GM13977 (cell line): Measurements from ENCODE around the gene CTNNBL1.

Experiments
- DNase-seq: peaks from one replicate; pipeline ENCODE4 v3.0.0; 2012; ENCODE audit warnings: low spot score
- in situ Hi-C: fragments of 300-500 bp; cut with MboI; formaldehyde crosslinking; loops from one replicate; pipeline ENCODE4 v1.12.0; 2022; ENCODE audit warnings: low sequenced_read_pairs, low pct_unique_long_range_greater_than_20kb, mixed read lengths, inconsistent platforms; ENCODE audit not compliant: unreplicated experiment
- TF ChIP-seq, protein P1 (sequence below): IDR thresholded peaks from 2 replicates; pipeline ENCODE4 v1.5.1; 2012; ENCODE audit warnings: mild to moderate bottlenecking, control low read depth; ENCODE audit not compliant: insufficient read depth; ENCODE audit errors: extremely low read depth, missing control alignments

CTNNBL1 gene

DNA sequence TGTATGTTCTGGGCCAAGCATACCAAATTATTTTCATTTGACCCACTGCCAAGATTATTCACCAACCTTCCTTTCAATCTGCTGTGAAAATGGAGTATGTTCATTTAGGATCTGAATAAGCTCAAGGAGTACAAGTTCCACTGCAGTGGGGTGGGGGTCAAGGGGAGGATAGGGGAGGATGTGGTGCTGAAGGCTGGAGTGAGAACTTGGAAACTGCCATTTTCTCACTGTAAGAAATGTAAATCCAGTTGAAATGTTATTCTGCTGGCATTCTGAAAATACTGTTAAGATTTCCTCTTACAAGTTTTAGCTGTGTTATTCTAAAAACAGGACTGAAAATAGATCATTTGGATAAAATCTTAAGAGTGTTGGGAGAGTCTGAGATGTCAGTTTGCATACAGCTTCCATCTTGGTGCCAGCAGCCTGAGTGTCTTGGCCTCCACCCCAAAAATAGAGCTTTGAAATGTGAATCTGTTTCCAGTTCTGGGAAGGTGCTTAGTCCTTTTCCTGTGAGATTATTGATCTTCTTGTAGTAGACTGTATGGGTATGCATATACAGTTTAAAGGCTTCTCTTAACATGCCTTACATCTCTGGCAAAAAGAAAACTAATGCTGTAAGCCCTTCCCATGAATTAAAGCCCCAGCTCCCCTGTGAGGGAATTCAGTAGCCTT lies 84.3 kb downstream of the CTNNBL1 start:
- TF ChIP-seq, protein P1, sequence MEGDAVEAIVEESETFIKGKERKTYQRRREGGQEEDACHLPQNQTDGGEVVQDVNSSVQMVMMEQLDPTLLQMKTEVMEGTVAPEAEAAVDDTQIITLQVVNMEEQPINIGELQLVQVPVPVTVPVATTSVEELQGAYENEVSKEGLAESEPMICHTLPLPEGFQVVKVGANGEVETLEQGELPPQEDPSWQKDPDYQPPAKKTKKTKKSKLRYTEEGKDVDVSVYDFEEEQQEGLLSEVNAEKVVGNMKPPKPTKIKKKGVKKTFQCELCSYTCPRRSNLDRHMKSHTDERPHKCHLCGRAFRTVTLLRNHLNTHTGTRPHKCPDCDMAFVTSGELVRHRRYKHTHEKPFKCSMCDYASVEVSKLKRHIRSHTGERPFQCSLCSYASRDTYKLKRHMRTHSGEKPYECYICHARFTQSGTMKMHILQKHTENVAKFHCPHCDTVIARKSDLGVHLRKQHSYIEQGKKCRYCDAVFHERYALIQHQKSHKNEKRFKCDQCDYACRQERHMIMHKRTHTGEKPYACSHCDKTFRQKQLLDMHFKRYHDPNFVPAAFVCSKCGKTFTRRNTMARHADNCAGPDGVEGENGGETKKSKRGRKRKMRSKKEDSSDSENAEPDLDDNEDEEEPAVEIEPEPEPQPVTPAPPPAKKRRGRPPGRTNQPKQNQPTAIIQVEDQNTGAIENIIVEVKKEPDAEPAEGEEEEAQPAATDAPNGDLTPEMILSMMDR, result no peak
- in situ Hi-C loops, result no loop called here
- no peak for DNase-seq

DNA sequence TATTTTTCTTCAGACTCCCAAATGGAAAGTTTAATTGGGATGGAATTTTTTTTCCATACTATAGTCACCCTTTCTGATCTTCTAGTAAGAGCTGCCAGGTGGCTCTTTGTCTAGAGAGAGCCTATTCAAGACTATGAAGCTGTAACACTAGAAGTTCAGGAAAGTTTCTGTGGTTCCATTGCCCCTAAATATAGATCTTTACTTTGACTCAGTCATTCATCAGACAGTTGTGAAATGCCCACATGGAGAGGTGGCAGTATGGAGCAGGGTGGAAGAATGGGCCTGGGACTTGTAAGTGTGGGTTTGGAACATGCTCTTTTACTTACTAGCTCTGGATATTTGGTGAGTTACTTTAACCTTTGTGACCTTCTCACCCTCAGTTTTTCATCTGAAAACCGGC lies 87.8 kb downstream of the CTNNBL1 start:
- in situ Hi-C loops, result no loop called here
- DNase-seq, result no peak
- TF ChIP-seq, protein P1, result no peak

GRCh38 chr20:37786043-37786442 lies 92.2 kb downstream of the CTNNBL1 start:
- TF ChIP-seq, protein P1, result no peak
- no peak for DNase-seq
- in situ Hi-C loops, result no loop called here

DNA sequence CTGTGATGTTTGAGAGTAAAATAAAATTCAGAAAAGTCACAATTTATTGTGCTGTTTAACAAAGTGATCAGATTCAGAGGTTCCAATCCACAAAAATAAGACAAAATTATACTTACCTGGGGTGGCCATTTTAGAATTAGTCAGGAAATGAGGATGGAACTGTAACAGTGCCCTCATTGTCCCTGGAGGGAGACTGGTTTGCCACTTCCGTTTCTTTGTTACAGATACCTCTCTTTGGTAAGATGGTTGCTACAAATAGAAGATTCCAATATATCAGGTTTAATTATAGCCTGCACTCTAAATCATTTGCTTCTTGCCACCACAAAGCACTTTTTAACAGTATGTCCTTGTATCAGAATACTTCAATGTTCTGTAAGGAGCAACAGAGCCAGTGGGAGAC lies 95.6 kb downstream of the CTNNBL1 start:
- TF ChIP-seq, protein P1, result no peak
- DNase-seq, result no peak
- in situ Hi-C loops, result no loop called here

DNA sequence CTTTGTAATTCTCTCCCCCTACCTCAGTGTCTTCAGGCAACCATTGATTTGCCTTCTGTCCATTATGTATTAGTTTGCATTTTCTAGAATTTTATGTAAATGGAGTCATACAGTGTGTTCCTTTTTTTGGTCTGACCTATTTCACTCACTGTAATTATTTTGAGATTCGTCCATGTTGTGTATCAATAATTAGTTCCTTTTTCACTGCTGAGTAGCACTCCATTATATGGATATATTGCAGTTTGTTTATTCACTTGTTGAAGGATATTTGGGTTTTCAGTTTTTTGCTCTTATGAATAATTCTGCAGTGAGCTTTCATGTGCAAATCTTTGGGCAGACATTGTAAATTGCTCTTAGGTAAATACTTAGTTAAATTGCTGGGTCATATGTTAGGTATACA lies 97.1 kb downstream of the CTNNBL1 start:
- TF ChIP-seq, protein P1, result no peak
- DNase-seq, result no peak
- in situ Hi-C loops, result no loop called here

GRCh38 chr20:37796121-37796520 lies 102.3 kb downstream of the CTNNBL1 start:
- TF ChIP-seq, protein P1, result no peak
- in situ Hi-C loops, result no loop called here
- DNase-seq, result no peak
